ENCODE data around the gene DNM1L. TPM values are rescaled to one million over a fixed set of nuclear protein-coding genes. Genes with fewer than 3 reads are reported as not detected.

The DNM1L gene
- 70.1 and 102 TPM in 2 replicates for total RNA-seq (2012; rRNA removed)
- 36.7 and 44.8 TPM in 2 replicates for polyA plus RNA-seq (2012; rRNA removed)
- polyA plus RNA-seq (2012; cell fraction: cytosol; rRNA removed): 8.0 and 9.4 TPM in 2 replicates
- polyA plus RNA-seq (2012; cell fraction: nucleus; rRNA removed; ENCODE audit: low replicate concordance): 13.5 and 72.4 TPM in 2 replicates
- Bru-seq, nascent RNA: percentile 79 among the genes with signal in this experiment
- BruChase-seq, experiment 1, labeled RNA remaining after a 6-hour chase: percentile 77 among the genes with signal in this experiment
- percentile 73 among the genes with signal in this experiment for BruChase-seq, experiment 2, labeled RNA remaining after a 2-hour chase
- long read RNA-seq, full-length matches to known transcripts: 69 of 88 reads
- long read RNA-seq, partial matches to known transcripts: 11 of 88 reads
- long read RNA-seq, other reads (novel, unspliced or antisense): 8 of 88 reads

DNA sequence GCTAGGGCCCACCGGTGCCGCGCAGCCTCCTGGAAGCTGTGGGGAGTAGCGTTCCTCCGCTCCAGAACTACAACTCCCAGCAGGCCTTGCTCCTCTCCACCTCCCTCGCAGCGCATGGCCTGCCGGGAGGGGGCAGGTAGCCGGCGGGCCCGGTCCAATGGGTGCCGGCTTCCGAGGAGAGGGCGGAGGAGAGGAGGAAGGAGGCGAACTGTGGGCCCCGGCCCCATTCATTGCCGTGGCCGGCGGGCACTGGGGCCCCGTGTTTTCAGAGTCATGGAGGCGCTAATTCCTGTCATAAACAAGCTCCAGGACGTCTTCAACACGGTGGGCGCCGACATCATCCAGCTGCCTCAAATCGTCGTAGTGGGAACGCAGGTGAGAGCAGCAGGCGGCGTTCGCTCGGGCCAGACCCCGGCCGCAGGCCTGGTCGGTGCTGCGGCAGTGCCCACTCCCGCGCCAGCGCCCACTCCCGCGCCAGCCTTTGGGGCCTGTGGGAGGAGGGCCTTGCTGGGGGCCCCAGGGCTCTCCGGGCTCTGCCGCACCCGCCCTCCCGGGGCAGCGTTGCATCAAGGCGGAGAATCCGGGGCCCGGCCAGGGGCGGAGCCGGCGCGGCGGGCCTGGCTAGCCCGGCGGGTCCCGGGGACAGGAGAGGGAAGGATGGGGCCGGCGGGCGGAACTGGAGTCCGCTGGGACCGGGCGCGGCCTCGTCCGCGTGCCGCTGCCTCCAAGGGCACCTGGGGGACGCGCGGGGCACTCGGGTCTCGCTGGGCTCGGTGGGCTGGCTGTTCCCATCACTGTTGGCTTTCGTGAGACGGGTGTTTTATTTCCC is at the start of gene DNM1L:
Gene DNM1L, plus strand, starts transcription at position 211 of the 829 bp plus-strand sequence. Its CDS starts 63 bp downstream, at position 274.
- no TSS peak for BruUV-seq (replicated peaks)
- DNase-seq: peak; percentile 96
- CTCF ChIA-PET: no interaction called here
- TF ChIP-seq NFE2L2 (IDR thresholded peaks at IDR 0.05; ENCODE audit: low read depth, low read length) (no peak), SMC3 (IDR thresholded peaks at IDR 0.05; ENCODE audit: low read depth, low read length) (no peak), ELK1 (IDR thresholded peaks at IDR 0.05; ENCODE audit: borderline replicate concordance, low read depth, low read length) (no peak), CEBPB (IDR thresholded peaks at IDR 0.05; ENCODE audit: low read depth, low read length) (peak; percentile 42; the same call in 1 of the 2 replicates), POLR2A (IDR thresholded peaks at IDR 0.05; ENCODE audit: low read depth, low read length) (peak; percentile 94), MAFK (IDR thresholded peaks at IDR 0.05; ENCODE audit: low read depth, low read length) (no peak), MXI1 (IDR thresholded peaks at IDR 0.05; ENCODE audit: borderline replicate concordance, low read depth, low read length) (peak; percentile 74; the same call in 1 of the 2 replicates), MAZ (IDR thresholded peaks at IDR 0.05; ENCODE audit: borderline replicate concordance, low read depth, low read length) (peak; percentile 97), RFX5 (IDR thresholded peaks at IDR 0.05; ENCODE audit: low read depth, low read length) (no peak), USF2 (IDR thresholded peaks at IDR 0.05; ENCODE audit: low read depth, low read length) (peak; percentile 40; the same call in 1 of the 2 replicates)
- TF ChIP-seq, protein P1, sequence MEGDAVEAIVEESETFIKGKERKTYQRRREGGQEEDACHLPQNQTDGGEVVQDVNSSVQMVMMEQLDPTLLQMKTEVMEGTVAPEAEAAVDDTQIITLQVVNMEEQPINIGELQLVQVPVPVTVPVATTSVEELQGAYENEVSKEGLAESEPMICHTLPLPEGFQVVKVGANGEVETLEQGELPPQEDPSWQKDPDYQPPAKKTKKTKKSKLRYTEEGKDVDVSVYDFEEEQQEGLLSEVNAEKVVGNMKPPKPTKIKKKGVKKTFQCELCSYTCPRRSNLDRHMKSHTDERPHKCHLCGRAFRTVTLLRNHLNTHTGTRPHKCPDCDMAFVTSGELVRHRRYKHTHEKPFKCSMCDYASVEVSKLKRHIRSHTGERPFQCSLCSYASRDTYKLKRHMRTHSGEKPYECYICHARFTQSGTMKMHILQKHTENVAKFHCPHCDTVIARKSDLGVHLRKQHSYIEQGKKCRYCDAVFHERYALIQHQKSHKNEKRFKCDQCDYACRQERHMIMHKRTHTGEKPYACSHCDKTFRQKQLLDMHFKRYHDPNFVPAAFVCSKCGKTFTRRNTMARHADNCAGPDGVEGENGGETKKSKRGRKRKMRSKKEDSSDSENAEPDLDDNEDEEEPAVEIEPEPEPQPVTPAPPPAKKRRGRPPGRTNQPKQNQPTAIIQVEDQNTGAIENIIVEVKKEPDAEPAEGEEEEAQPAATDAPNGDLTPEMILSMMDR (conservative IDR thresholded peaks at IDR 0.05; ENCODE audit: low read depth, low read length): no peak; the same call in 1 of the 2 replicates

More for the DNA sequence above, at the start of gene DNM1L:
- in situ Hi-C loops (cut with MboI; ENCODE audit: low sequenced_read_pairs): loop anchor here (25.0 kb wide), 1 partner anchor 1017 kb away; the partner anchor contains the start of gene ETFBKMT
- peak within 1 kb of the TSS; percentile 93 for H3K4ac ChIP-seq (ENCODE audit: low read depth, low read length)
- POLR2A ChIA-PET (ENCODE audit: unreplicated experiment): no interaction called here
- peak within 1 kb of the TSS; percentile 89 for H4K91ac ChIP-seq (ENCODE audit: insufficient read depth, low read depth, low read length)
- peak within 1 kb of the TSS; percentile 84 for H3K4me2 ChIP-seq (ENCODE audit: low read depth, low read length)
- H3K14ac ChIP-seq (replicated peaks; ENCODE audit: low read depth, low read length): peak within 1 kb of the TSS; percentile 98
- no peaks in the 10 kb centered on the region for H3K9me3 ChIP-seq (ENCODE audit: control insufficient read depth, insufficient read depth, low read length)
- H4K8ac ChIP-seq (ENCODE audit: low read depth in 2 of 2, low read length in 2 of 2): peak within 1 kb of the TSS; percentile 94 to 96
- peak within 1 kb of the TSS; percentile 67 for H3K18ac ChIP-seq (ENCODE audit: low read depth, low read length)
- H4K5ac ChIP-seq (ENCODE audit: low read depth, low read length): peak within 1 kb of the TSS; percentile 93
- dilution Hi-C loops (cut with HindIII; ENCODE audit: low sequenced_read_pairs, unreplicated experiment): no loop called here
- H3K9ac ChIP-seq (ENCODE audit: low read depth, low read length): peak within 1 kb of the TSS; percentile 94
- ATAC-seq (ENCODE audit: low read depth): peak; percentile 97
- no peaks in the 10 kb centered on the region; the same call in 1 of the 2 replicates for H3K9me1 ChIP-seq (ENCODE audit: insufficient read depth, low read length)
- peak within 1 kb of the TSS; percentile 87 for H2BK5ac ChIP-seq (ENCODE audit: low read depth, low read length, poor library complexity, severe bottlenecking)
- peaks cover 5% of the 10 kb centered on the region for H3K4me1 ChIP-seq (ENCODE audit: control insufficient read depth, insufficient read depth, low read length)
- peak within 1 kb of the TSS; percentile 84 for H3K27ac ChIP-seq (ENCODE audit: insufficient read depth, low read length)
- H3K23ac ChIP-seq (ENCODE audit: low read depth, low read length): peak within 1 kb of the TSS; percentile 98
- WGBS, 2 experiments (ENCODE audit: extremely low coverage in 2 of 2, insufficient read length in 1 of 2): 4% methylated on average over 5 of the region's 76 CpGs; no CpG with 5 or more reads in 1 of the 2 experiments
- H3K36me3 ChIP-seq (ENCODE audit: control insufficient read depth, insufficient read depth, low read length): no peaks in the 10 kb centered on the region
- H3K56ac ChIP-seq (ENCODE audit: extremely low read depth, insufficient read depth, low read length): peak within 1 kb of the TSS; percentile 80
- peaks cover 0 to 26% of the 10 kb centered on the region in 2 experiments; a peak in 2 of 4 replicates for H3K79me1 ChIP-seq (ENCODE audit: low read depth in 1 of 2, low read length in 2 of 2)
- peak within 1 kb of the TSS; percentile 42 for H2AK9ac ChIP-seq (replicated peaks; ENCODE audit: low read depth, low read length, poor library complexity)
- peaks cover 17% of the 10 kb centered on the region for H4K20me1 ChIP-seq (ENCODE audit: insufficient read depth, low read length)
- peak within 1 kb of the TSS; percentile 91; the same call in 1 of the 2 replicates for H2AK5ac ChIP-seq (ENCODE audit: low read depth, low read length)
- no peaks in the 10 kb centered on the region for H3K27me3 ChIP-seq (ENCODE audit: control insufficient read depth, insufficient read depth, low read length)
- H3K4me3 ChIP-seq (ENCODE audit: insufficient read depth, low read depth, low read length): peak within 1 kb of the TSS; percentile 87
- intact Hi-C loops (cut with micrococcal nuclease): no loop called here
- H2BK120ac ChIP-seq (ENCODE audit: low read depth, low read length): peak within 1 kb of the TSS; percentile 92
- H2AFZ ChIP-seq (replicated peaks; ENCODE audit: low read length, poor library complexity): peak within 1 kb of the TSS; percentile 89
- H2BK20ac ChIP-seq (ENCODE audit: low read depth, low read length): peak within 1 kb of the TSS; percentile 96
- H2BK15ac ChIP-seq (ENCODE audit: low read depth, low read length): peak within 1 kb of the TSS; percentile 81; the same call in 1 of the 3 replicates
